Sigmoid colon (tissue), 7 donors: ENCODE measurements around the gene NSUN7. TPM values are rescaled to one million over a fixed set of nuclear protein-coding genes. Genes with fewer than 3 reads are reported as not detected.

ENCODE experiments used
- DNase-seq: peaks from one replicate; pipeline ENCODE4 v3.0.0-alpha.2; 2019
- H3K27ac ChIP-seq, 4 donors: fragments of 200-600 bp; sonication (generic); one replicate each; pipeline ENCODE4 v1.5.1; 2016 to 2019; ENCODE audit warnings: mild to moderate bottlenecking in 1 of 4
- H3K27me3 ChIP-seq, 3 donors: fragments of 200-600 bp; sonication (generic); one replicate each; pipeline ENCODE4 v1.5.1; 2019; ENCODE audit warnings: mild to moderate bottlenecking in 1 of 3
- H3K36me3 ChIP-seq, 4 donors: fragments of 200-600 bp; sonication (generic); one replicate each; pipeline ENCODE4 v1.5.1; 2016 to 2019
- H3K4me1 ChIP-seq, 4 donors: fragments of 200-600 bp; sonication (generic); one replicate each; pipeline ENCODE4 v1.5.1; 2017 to 2019
- H3K4me3 ChIP-seq, 4 donors: fragments of 200-600 bp; sonication (generic); one replicate each; pipeline ENCODE4 v1.5.1; 2017 to 2019; ENCODE audit warnings: mild to moderate bottlenecking in 2 of 4, moderate library complexity in 1 of 4
- H3K9me3 ChIP-seq, 4 donors: fragments of 200-600 bp in 3 of 4; sonication (generic) in 3 of 4; one replicate each; pipeline versions ENCODE4 v1.5.1 to v1.6.1; 2013 to 2019
- CTCF ChIP-seq, 4 experiments: fragments of 450-650 bp in 3 of 4; fragments of 200-600 bp in 1 of 4; IDR thresholded peaks; one replicate each; pipeline ENCODE4 v1.5.1; 2016 to 2019; ENCODE audit warnings: antibody characterized with exemption in 4 of 4, mild to moderate bottlenecking in 3 of 4, moderate library complexity in 2 of 4
- EP300 ChIP-seq, 4 donors: sonication (generic); formaldehyde crosslinking; IDR thresholded peaks; one replicate each; pipeline ENCODE4 v1.6.1; 2017; ENCODE audit warnings: antibody characterized with exemption in 4 of 4
- POLR2A ChIP-seq, 2 donors: fragments of 450-650 bp; IDR thresholded peaks; one replicate each; pipeline ENCODE4 v1.6.1; 2016; ENCODE audit warnings: antibody characterized with exemption in 2 of 2, mild to moderate bottlenecking in 2 of 2, moderate library complexity in 2 of 2
- POLR2AphosphoS5 ChIP-seq, 4 donors: sonication (generic); formaldehyde crosslinking; IDR thresholded peaks; one replicate each; pipeline ENCODE4 v1.6.1; 2017; ENCODE audit warnings: antibody characterized with exemption in 4 of 4
- WGBS, 2 donors: extraction: QIAGEN DNeasy Blood & Tissue Kit; methylation state at CpG; one replicate each; pipeline ENCODE4 v1.1.7; 2013; 5-methylcytosine and 5-hydroxymethylcytosine counted together
- intact Hi-C: fragments of 100-400 bp; cut with DNase I; formaldehyde crosslinking; loops from one replicate; pipeline ENCODE4 v1.15.1; 2023
- polyA plus RNA-seq, 3 donors: library from polyadenylated mRNA; stranded (reverse); fragments of 200-250 nt; gene quantifications; one replicate each; pipeline ENCODE4 v1.2.3, GENCODE V29; 2013
- total RNA-seq, 4 donors: library from RNA; depleted of rRNA; stranded (reverse); fragments of >200 nt; gene quantifications; one replicate each; pipeline ENCODE4 v1.1.0, GENCODE V29; 2016
- donor health status: healthy with polysubstance abuse.
- donor health status: Bipolar disorder and iron deficiency.
- donor health status: healthy.

NSUN7 gene
- total and polyA plus RNA-seq, 7 donors = 1.4 to 7.5 (median 3.6) TPM

- Histone ChIP-seq H3K27me3 (no peaks in the 10 kb centered on the region), H3K9me3 (no peaks in the 10 kb centered on the region), H3K36me3 (peaks cover 0 to 35% (median 11%) of the 10 kb centered on the region in 4 donors), H3K4me1 (peaks cover 0 to 6% (median 4%) of the 10 kb centered on the region in 4 donors), H3K27ac (no peak overlapping the region), H3K4me3 (no peak overlapping the region)
- intact Hi-C loops = no loop called here
- WGBS, 2 donors = 85 to 86% methylated on average over 11 of the region's 11 CpGs
- TF ChIP-seq EP300 (IDR thresholded peaks at IDR 0.05) (no peak), POLR2AphosphoS5 (IDR thresholded peaks at IDR 0.05) (no peak), CTCF (IDR thresholded peaks at IDR 0.05) (no peak), POLR2A (IDR thresholded peaks at IDR 0.05) (no peak)
- DNase-seq = no peak
Observed at GRCh38 chr4:40832175-40832574, 82.4 kb downstream of the NSUN7 start.

GRCh38 chr4:40833212-40833611 is 83.5 kb downstream of the NSUN7 start:
- no peak for DNase-seq
- no peak overlapping the region for H3K27ac ChIP-seq
- intact Hi-C loops = no loop called here

GRCh38 chr4:40837094-40837870 is 87.5 kb downstream of the NSUN7 start:
- Histone ChIP-seq H3K4me3 (peak overlapping the region in 1 of 4 donors; percentile 1), H3K27ac (peak overlapping the region in 3 of 4 donors; percentile 36 to 62 (median 59)), H3K4me1 (peaks cover 0 to 18% (median 10%) of the 10 kb centered on the region in 4 donors), H3K27me3 (no peaks in the 10 kb centered on the region), H3K9me3 (no peaks in the 10 kb centered on the region), H3K36me3 (peaks cover 0 to 7% (median 4%) of the 10 kb centered on the region in 4 donors)
- DNase-seq = peak; percentile 81
- 86 to 90% methylated on average over 16 of the region's 16 CpGs for WGBS, 2 donors
- TF ChIP-seq CTCF (IDR thresholded peaks at IDR 0.05) (no peak), POLR2AphosphoS5 (IDR thresholded peaks at IDR 0.05) (peak in 3 of 4 donors; percentile 33 to 57 (median 38))
- intact Hi-C loops = no loop called here

More at GRCh38 chr4:40833212-40833611, 83.5 kb downstream of the NSUN7 start:
- Histone ChIP-seq H3K27me3 (no peaks in the 10 kb centered on the region), H3K9me3 (no peaks in the 10 kb centered on the region), H3K4me3 (no peak overlapping the region), H3K4me1 (peaks cover 0 to 13% (median 10%) of the 10 kb centered on the region in 4 donors), H3K36me3 (peaks cover 0 to 30% (median 11%) of the 10 kb centered on the region in 4 donors)
- TF ChIP-seq CTCF (IDR thresholded peaks at IDR 0.05) (no peak), EP300 (IDR thresholded peaks at IDR 0.05) (no peak), POLR2AphosphoS5 (IDR thresholded peaks at IDR 0.05) (no peak), POLR2A (IDR thresholded peaks at IDR 0.05) (no peak)
- 93 to 97% methylated on average over 11 of the region's 11 CpGs for WGBS, 2 donors

GRCh38 chr4:40838742-40839141 is 89.0 kb downstream of the NSUN7 start:
- Histone ChIP-seq H3K4me1 (peaks cover 0 to 29% (median 10%) of the 10 kb centered on the region in 4 donors), H3K4me3 (no peak overlapping the region), H3K36me3 (peaks cover 0 to 5% (median 2%) of the 10 kb centered on the region in 4 donors), H3K27me3 (no peaks in the 10 kb centered on the region), H3K27ac (no peak overlapping the region), H3K9me3 (no peaks in the 10 kb centered on the region)
- intact Hi-C loops = no loop called here
- TF ChIP-seq POLR2A (IDR thresholded peaks at IDR 0.05) (no peak), EP300 (IDR thresholded peaks at IDR 0.05) (no peak), POLR2AphosphoS5 (IDR thresholded peaks at IDR 0.05) (no peak), CTCF (IDR thresholded peaks at IDR 0.05) (no peak)
- no peak for DNase-seq
- WGBS, 2 donors = 85 to 90% methylated on average over 4 of the region's 4 CpGs
